Gastroesophageal sphincter (tissue), 3 donors: ENCODE results near the gene MT1E.

Source experiments
- CTCF ChIP-seq, 4 experiments: fragments of 200-600 bp in 2 of 4; fragments of 450-650 bp in 2 of 4; sonication (generic) in 1 of 4; IDR thresholded peaks; one replicate each; pipeline ENCODE4 v1.5.1; 2017 to 2019; ENCODE audit warnings: antibody characterized with exemption in 4 of 4, mild to moderate bottlenecking in 2 of 4, moderate library complexity in 2 of 4
- EP300 ChIP-seq: sonication (generic); formaldehyde crosslinking; IDR thresholded peaks from one replicate; pipeline ENCODE4 v1.6.1; 2017; ENCODE audit warnings: antibody characterized with exemption, mild to moderate bottlenecking
- POLR2A ChIP-seq, 2 donors: fragments of 450-650 bp; IDR thresholded peaks; one replicate each; pipeline ENCODE4 v1.6.1; 2017; ENCODE audit warnings: antibody characterized with exemption in 2 of 2, mild to moderate bottlenecking in 2 of 2, moderate library complexity in 1 of 2
- POLR2AphosphoS5 ChIP-seq: sonication (generic); formaldehyde crosslinking; IDR thresholded peaks from one replicate; pipeline ENCODE4 v1.6.1; 2017; ENCODE audit warnings: antibody characterized with exemption

DNA sequence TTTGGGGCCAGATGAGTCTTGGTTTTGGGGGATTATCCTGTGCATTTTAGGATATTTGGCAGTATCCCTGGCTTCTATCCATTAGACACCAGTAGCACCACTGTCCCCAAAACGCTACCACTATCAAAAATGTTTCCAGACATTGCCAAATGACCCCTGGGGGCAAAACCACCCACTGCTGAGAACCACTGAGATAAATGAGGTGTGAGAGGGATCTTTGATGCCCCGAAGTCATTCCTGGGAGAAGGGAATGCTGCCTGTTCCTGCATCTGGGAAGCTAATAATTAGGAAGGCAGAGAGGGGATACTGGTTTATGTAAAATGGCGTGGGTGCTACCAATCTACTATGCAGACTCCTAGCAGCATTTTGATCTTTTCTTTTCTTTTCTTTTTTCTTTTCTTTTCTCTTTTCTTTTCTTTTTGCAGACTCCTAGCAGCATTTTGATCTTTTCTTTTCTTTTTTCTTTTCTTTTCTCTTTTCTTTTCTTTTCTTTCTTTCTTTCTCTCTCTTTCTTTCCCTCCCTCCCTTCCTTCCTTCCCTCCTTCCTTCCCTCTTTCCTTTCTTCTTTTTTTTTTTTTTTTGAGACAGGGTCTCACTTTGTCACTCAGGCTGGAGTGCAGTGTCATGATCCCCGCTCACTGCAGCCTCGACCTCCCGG is 45.1 kb upstream of the MT1E start:
- TF ChIP-seq CTCF (IDR thresholded peaks at IDR 0.05) (no peak), EP300 (no peak), POLR2A (IDR thresholded peaks at IDR 0.05) (no peak), POLR2AphosphoS5 (no peak)
